Activated naive CD4-positive, alpha-beta T cell treated with anti-CD3 and anti-CD28 coated beads for 36 hours (primary cell): ENCODE measurements around the gene ATXN7L1. TPM values are rescaled to one million over a fixed set of nuclear protein-coding genes. Genes with fewer than 3 reads are reported as not detected.

ENCODE experiments used
- CTCF ChIA-PET: fragments of 350-600 bp; sonication (Branson Sonifier 250); formaldehyde crosslinking; loops from one replicate; lab custom pipeline; 2021; ENCODE audit warnings: antibody characterized with exemption; lab: Charles Lee
- DNase-seq: peaks from one replicate; pipeline ENCODE4 v3.0.0-alpha.2; 2020
- H3K27ac Mint-ChIP-seq: one replicate; pipeline ENCODE4 v1.8.0; 2021; ENCODE audit warnings: mild to moderate bottlenecking, mixed read lengths
- H3K27me3 Mint-ChIP-seq: one replicate; pipeline ENCODE4 v1.8.0; 2021; ENCODE audit warnings: low read depth, mixed read lengths
- H3K36me3 Mint-ChIP-seq: one replicate; pipeline ENCODE4 v1.8.0; 2021; ENCODE audit warnings: low read depth, mixed read lengths
- H3K4me1 Mint-ChIP-seq: one replicate; pipeline ENCODE4 v1.8.0; 2021; ENCODE audit warnings: low read depth, mixed read lengths
- H3K4me3 Mint-ChIP-seq: one replicate; pipeline ENCODE4 v1.8.0; 2021; ENCODE audit warnings: mild to moderate bottlenecking, moderate library complexity, mixed read lengths
- H3K9me3 Mint-ChIP-seq: one replicate; pipeline ENCODE4 v1.8.0; 2021; ENCODE audit warnings: mixed read lengths
- intact Hi-C: fragments of 100-400 bp; cut with micrococcal nuclease; formaldehyde crosslinking; loops from one replicate; pipeline ENCODE4 v1.15.1; 2023
- total RNA-seq, 2 experiments: library from RNA; stranded (reverse); gene quantifications; one replicate each; pipeline ENCODE4 v1.2.3, GENCODE V29; 2021

The ATXN7L1 gene
- total RNA-seq, 2 experiments from 2014 or later: 8.8 to 9.2 TPM

DNA sequence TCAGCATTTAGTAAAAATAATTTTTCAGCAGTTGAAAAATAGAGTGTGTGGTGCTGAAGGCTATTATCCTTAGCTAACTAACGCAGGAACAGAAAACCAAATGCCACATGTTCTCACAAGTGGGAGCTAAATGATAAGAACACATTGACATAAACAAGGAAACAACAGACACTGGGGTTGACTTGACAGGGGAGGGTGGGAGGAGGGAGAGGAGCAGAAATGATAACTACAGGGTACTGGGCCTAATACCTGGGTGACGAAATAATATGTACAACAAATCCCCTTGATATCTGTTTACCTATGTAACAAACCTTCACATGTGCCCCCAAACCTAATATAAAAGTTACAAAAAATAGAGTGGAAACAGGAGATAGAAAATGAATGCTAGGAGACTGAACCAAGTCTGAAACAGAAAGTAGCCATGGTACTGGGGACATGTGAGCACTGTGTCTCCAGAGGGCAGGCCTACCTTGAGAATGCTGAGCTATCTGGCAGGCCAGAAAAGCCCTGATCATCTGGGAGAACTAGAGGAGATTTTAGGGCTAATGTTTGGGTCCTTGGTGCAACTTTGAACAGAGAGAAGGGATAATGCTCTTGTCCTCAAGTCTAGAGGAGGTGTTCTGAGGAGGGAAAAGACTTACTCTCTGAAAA lies 290.4 kb downstream of the ATXN7L1 start:
- peaks cover 5% of the 10 kb centered on the region for H3K27me3 Mint-ChIP-seq
- H3K9me3 Mint-ChIP-seq: peaks cover 3% of the 10 kb centered on the region
- H3K36me3 Mint-ChIP-seq: no peaks in the 10 kb centered on the region
- DNase-seq: no peak
- CTCF ChIA-PET: interaction anchor here (0.6 kb wide), 1 partner anchor 19 kb away, joined by 6 read pairs; no protein-coding TSS in a partner anchor
- H3K27ac Mint-ChIP-seq: no peak overlapping the region
- intact Hi-C loops: loop anchor here (5.0 kb wide), 1 partner anchor 704 kb away; no protein-coding TSS in a partner anchor
- peaks cover 10% of the 10 kb centered on the region for H3K4me1 Mint-ChIP-seq
- H3K4me3 Mint-ChIP-seq: no peak overlapping the region

DNA sequence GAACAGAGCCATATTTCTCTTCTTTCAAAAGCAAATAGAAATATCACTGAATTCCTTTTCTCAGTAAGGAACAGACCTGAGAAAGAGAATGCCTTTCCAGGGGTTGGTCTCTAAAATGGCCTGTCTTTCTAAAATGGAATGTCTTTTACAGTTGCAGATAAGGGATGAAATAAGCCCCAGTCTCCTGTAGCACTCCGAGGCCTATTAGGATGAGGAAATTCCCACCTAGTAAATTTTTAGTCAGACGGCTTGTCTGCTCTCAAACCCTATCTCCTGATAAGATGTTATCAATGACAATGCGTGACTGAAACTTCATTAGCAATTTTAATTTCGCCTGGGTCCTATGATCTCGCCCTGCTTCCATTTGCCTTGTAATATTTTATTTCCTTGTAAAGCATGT lies 292.2 kb downstream of the ATXN7L1 start:
- CTCF ChIA-PET: no interaction called here
- intact Hi-C loops: no loop called here

DNA sequence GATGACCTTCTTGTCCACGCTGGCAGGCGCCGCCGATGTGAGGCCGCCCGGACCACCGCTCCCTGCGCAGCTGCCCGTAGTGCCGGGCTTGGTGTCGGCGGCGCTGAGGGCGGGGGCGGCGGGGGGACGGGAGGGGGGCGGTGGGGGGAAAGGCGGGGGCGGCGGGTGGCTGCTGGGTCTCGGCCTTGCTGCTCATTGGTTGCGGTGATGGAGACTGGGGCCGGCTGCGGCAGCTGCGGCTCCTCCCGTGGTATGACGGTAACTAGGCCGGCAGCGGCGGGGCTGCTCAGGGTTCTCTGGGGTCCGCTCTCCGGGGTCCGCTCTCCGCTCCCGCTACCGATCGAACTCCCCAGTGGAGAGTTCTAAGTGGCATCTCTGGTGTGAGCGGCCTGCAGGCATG lies 293.3 kb downstream of the ATXN7L1 start:
- CTCF ChIA-PET: no interaction called here
- intact Hi-C loops: no loop called here
- Mint-ChIP-seq H3K4me1 (peaks cover 6% of the 10 kb centered on the region), H3K36me3 (no peaks in the 10 kb centered on the region), H3K4me3 (no peak overlapping the region), H3K9me3 (peaks cover 3% of the 10 kb centered on the region), H3K27me3 (peaks cover 5% of the 10 kb centered on the region), H3K27ac (no peak overlapping the region)
- no peak for DNase-seq

More for the DNA sequence above, 292.2 kb downstream of the ATXN7L1 start:
- Mint-ChIP-seq H3K27me3 (peaks cover 5% of the 10 kb centered on the region), H3K9me3 (peaks cover 3% of the 10 kb centered on the region), H3K4me1 (peaks cover 7% of the 10 kb centered on the region), H3K4me3 (no peak overlapping the region), H3K27ac (no peak overlapping the region), H3K36me3 (no peaks in the 10 kb centered on the region)
- no peak for DNase-seq

DNA sequence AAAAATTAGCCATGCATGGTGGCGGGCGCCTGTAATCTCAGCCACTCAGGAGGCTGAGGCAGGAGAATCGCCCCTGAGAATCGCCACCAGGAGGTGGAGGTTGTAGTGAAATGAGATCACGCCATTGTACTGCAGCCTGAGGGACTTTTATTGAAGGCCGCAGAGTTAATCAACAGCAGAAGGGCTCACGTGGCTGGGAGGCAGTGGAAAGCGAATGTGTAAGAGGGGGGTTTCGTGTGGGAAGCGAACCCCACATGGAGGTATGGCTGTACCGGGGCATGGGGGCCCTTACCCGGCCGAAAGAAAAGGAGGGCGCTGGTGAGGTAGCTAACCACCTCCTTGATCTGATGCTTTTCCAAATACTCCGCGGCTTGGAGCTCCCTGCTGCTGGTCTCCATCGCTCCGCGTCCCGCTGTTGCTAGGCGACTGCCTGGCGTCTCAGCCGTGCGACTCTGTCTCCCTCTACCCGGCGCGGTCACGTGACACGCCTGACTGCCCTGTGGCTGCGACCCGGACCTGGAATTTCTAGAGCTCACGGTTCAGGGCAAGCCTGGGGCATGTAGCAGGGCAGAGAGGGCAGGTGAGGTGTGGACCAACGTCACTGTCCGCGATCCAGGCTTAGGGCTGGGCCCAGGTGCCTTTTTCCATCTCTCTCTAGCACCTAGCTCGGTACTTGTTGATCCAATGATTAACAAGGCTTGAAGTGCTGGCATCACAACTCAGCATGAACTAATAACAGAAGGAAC lies 295.2 kb downstream of the ATXN7L1 start, which contains the start of gene EFCAB10:
Gene EFCAB10, minus strand, starts transcription at position 428 of the 746 bp plus-strand sequence. Its CDS starts 30 bp downstream, at position 398.
- CTCF ChIA-PET: interaction anchor here (0.7 to 1.0 kb wide), 2 partner anchors 13 to 49 kb away, joined by 3 read pairs; partner anchors contain the start of gene RINT1

GRCh38 chr7:105580022-105580740 lies 296.2 kb downstream of the ATXN7L1 start:
- CTCF ChIA-PET: no interaction called here
- intact Hi-C loops: no loop called here
- no peak overlapping the region for H3K27ac Mint-ChIP-seq
- peaks cover 2% of the 10 kb centered on the region for H3K36me3 Mint-ChIP-seq
- peaks cover 6% of the 10 kb centered on the region for H3K4me1 Mint-ChIP-seq
- DNase-seq: no peak
- H3K9me3 Mint-ChIP-seq: peaks cover 3% of the 10 kb centered on the region
- H3K4me3 Mint-ChIP-seq: no peak overlapping the region
- peaks cover 5% of the 10 kb centered on the region for H3K27me3 Mint-ChIP-seq

More for the DNA sequence above, 295.2 kb downstream of the ATXN7L1 start, which contains the start of gene EFCAB10:
- Mint-ChIP-seq H3K36me3 (no peaks in the 10 kb centered on the region), H3K27me3 (peaks cover 5% of the 10 kb centered on the region), H3K4me1 (peaks cover 6% of the 10 kb centered on the region), H3K4me3 (peak within 1 kb of the TSS; percentile 74), H3K9me3 (peaks cover 3% of the 10 kb centered on the region), H3K27ac (no peak within 1 kb of the TSS)
- intact Hi-C loops: no loop called here
- DNase-seq: peak; percentile 78

DNA sequence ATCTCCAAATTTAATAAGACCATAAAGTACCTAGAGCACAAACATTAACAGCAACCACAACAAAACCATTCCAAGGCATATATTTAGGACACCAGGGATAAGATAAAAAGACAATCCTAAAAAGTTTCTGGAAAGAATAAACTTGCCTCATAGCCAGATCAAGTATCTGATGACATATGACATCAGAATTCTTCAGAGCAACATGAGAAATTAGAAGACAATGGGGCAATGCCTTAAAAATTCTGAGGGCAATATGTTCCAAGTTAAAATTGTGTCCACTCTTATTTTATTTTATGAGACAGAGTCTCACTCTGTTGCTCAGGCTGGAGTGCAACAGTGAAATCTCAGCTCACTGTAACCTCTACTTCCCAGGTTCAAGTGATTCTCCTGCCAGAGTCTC lies 297.9 kb downstream of the ATXN7L1 start:
- no peak overlapping the region for H3K27ac Mint-ChIP-seq
- H3K4me3 Mint-ChIP-seq: no peak overlapping the region
- peaks cover 4% of the 10 kb centered on the region for H3K36me3 Mint-ChIP-seq
- H3K4me1 Mint-ChIP-seq: peaks cover 6% of the 10 kb centered on the region
- intact Hi-C loops: no loop called here
- peaks cover 5% of the 10 kb centered on the region for H3K27me3 Mint-ChIP-seq
- CTCF ChIA-PET: no interaction called here
- peaks cover 1% of the 10 kb centered on the region for H3K9me3 Mint-ChIP-seq
- DNase-seq: no peak

DNA sequence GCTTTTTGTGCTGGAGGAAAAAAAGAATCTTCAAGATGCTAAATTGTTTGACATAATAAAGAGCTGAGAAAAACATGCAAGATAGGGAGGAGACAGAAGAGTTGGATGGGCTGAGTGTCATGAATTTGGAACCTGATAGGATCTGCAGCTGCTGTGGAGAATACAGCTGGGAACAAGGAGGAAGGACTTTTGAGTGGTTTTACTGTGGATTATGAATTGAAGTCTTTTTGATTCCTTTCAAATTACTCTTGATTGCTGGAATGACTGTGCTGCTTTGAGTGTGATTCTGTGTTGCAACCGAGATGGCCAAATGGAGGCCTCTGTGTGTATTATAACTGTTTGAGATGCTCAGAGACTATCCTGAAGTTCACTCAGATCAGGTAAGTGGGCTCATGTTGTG lies 299.1 kb downstream of the ATXN7L1 start:
- intact Hi-C loops: no loop called here
- peaks cover 1% of the 10 kb centered on the region for H3K9me3 Mint-ChIP-seq
- no peak overlapping the region for H3K27ac Mint-ChIP-seq
- no peak overlapping the region for H3K4me3 Mint-ChIP-seq
- peaks cover 6% of the 10 kb centered on the region for H3K4me1 Mint-ChIP-seq
- DNase-seq: no peak
- H3K36me3 Mint-ChIP-seq: peaks cover 4% of the 10 kb centered on the region
- peaks cover 5% of the 10 kb centered on the region for H3K27me3 Mint-ChIP-seq
- CTCF ChIA-PET: no interaction called here

DNA sequence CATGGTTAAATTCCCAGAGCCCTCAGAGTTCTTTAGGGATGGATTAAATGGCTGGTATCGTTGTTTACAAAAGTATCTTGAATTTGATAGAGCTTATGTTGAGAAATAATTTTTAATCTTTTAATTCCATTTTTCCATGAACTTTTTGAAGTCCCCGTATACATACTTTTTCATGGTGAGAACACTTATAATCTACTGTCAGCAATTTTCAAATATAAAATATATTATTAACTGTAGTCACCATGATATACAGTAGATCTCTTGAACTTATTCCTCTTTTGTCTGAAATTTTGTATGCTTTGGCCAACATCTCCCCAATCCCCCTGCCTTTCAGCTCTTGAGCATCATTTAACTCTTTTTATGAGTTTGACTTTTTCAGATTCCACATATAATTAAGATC lies 304.5 kb downstream of the ATXN7L1 start:
- peaks cover 5% of the 10 kb centered on the region for H3K36me3 Mint-ChIP-seq
- H3K27me3 Mint-ChIP-seq: no peaks in the 10 kb centered on the region
- intact Hi-C loops: no loop called here
- no peaks in the 10 kb centered on the region for H3K4me1 Mint-ChIP-seq
- H3K4me3 Mint-ChIP-seq: no peak overlapping the region
- CTCF ChIA-PET: no interaction called here
- DNase-seq: no peak
- no peak overlapping the region for H3K27ac Mint-ChIP-seq
- H3K9me3 Mint-ChIP-seq: peaks cover 3% of the 10 kb centered on the region

GRCh38 chr7:105567821-105568220 lies 308.6 kb downstream of the ATXN7L1 start:
- H3K27me3 Mint-ChIP-seq: no peaks in the 10 kb centered on the region
- CTCF ChIA-PET: interaction anchor here (1.1 to 1.3 kb wide), 2 partner anchors 14 to 22 kb away, joined by 3 to 6 read pairs; partner anchors contain the start of gene EFCAB10
- peaks cover 1% of the 10 kb centered on the region for H3K9me3 Mint-ChIP-seq
- no peak for DNase-seq
- H3K4me3 Mint-ChIP-seq: no peak overlapping the region
- intact Hi-C loops: no loop called here
- no peak overlapping the region for H3K27ac Mint-ChIP-seq
- H3K4me1 Mint-ChIP-seq: no peaks in the 10 kb centered on the region
- peaks cover 6% of the 10 kb centered on the region for H3K36me3 Mint-ChIP-seq

GRCh38 chr7:105567024-105567423 lies 309.4 kb downstream of the ATXN7L1 start:
- CTCF ChIA-PET: interaction anchor here (0.6 to 1.0 kb wide), 5 partner anchors 19 to 667 kb away, joined by 3 to 6 read pairs (median 5); no protein-coding TSS in a partner anchor
- H3K36me3 Mint-ChIP-seq: peaks cover 6% of the 10 kb centered on the region
- no peak overlapping the region for H3K4me3 Mint-ChIP-seq
- intact Hi-C loops: no loop called here
- no peaks in the 10 kb centered on the region for H3K4me1 Mint-ChIP-seq
- no peak for DNase-seq
- H3K27me3 Mint-ChIP-seq: no peaks in the 10 kb centered on the region
- H3K27ac Mint-ChIP-seq: no peak overlapping the region
- peaks cover 1% of the 10 kb centered on the region for H3K9me3 Mint-ChIP-seq

DNA sequence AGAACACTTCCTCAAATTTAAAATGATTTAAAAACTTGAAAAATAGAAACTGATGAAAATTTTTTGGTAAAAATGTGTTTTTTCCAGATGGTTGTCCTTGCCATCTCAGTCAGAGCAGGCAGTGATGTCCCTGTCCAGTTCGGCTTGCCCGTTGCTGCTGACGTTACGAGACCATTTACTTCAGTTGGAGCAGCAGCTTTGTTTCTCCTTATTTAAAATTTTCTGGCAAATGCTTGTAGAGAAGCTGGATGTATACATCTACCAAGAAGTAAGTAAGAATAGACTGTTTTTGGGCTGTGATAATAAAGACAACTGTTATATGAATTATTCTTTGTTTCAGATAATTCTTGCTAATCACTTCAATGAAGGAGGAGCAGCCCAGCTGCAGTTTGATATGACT lies 311.2 kb downstream of the ATXN7L1 start:
- peaks cover 1% of the 10 kb centered on the region for H3K9me3 Mint-ChIP-seq
- intact Hi-C loops: no loop called here
- DNase-seq: no peak
- no peak overlapping the region for H3K4me3 Mint-ChIP-seq
- H3K27ac Mint-ChIP-seq: no peak overlapping the region
- CTCF ChIA-PET: no interaction called here
- no peaks in the 10 kb centered on the region for H3K27me3 Mint-ChIP-seq
- peaks cover 8% of the 10 kb centered on the region for H3K36me3 Mint-ChIP-seq
- no peaks in the 10 kb centered on the region for H3K4me1 Mint-ChIP-seq

GRCh38 chr7:105559926-105560325 lies 316.5 kb downstream of the ATXN7L1 start:
- CTCF ChIA-PET: no interaction called here
- intact Hi-C loops: no loop called here
- Mint-ChIP-seq H3K27me3 (no peaks in the 10 kb centered on the region), H3K27ac (no peak overlapping the region), H3K9me3 (no peaks in the 10 kb centered on the region), H3K4me3 (no peak overlapping the region), H3K4me1 (no peaks in the 10 kb centered on the region), H3K36me3 (peaks cover 13% of the 10 kb centered on the region)
- DNase-seq: no peak
